OCI-M2 (cell line): ENCODE results near the gene MTHFD1L.
"Not testable (repeated sequence)": the region's sequence is repeated elsewhere in the genome, so short reads cannot be mapped to it uniquely, and the experiment has no call there.

Experiments used
- DNase-seq: peaks from one replicate; lab custom pipeline; 2025; ENCODE audit not compliant: unreplicated experiment; lab: John Stamatoyannopoulos, UW

MTHFD1L gene

GRCh38 chr6:150865406-150866146 lies at the start of gene MTHFD1L:
Gene MTHFD1L, plus strand, starts transcription at chr6:150865702. Its CDS starts 121 bp downstream, at chr6:150865823.
- DNase-seq, result no peak

GRCh38 chr6:150816554-150816953 lies 48.9 kb upstream of the MTHFD1L start:
- not testable (repeated sequence) for DNase-seq

- no peak for DNase-seq
Measured at GRCh38 chr6:150822932-150823331, 42.6 kb upstream of the MTHFD1L start.

- no peak for DNase-seq
Measured at GRCh38 chr6:150826788-150827187, 38.7 kb upstream of the MTHFD1L start.

GRCh38 chr6:150828107-150828506 lies 37.4 kb upstream of the MTHFD1L start:
- DNase-seq, result not testable (repeated sequence)

GRCh38 chr6:150830439-150831165 lies 34.9 kb upstream of the MTHFD1L start:
- no peak for DNase-seq

GRCh38 chr6:150831577-150831976 lies 33.9 kb upstream of the MTHFD1L start:
- no peak for DNase-seq

- no peak for DNase-seq
Measured at GRCh38 chr6:150835620-150836019, 29.9 kb upstream of the MTHFD1L start.

GRCh38 chr6:150840185-150840584 lies 25.3 kb upstream of the MTHFD1L start:
- no peak for DNase-seq

GRCh38 chr6:150841189-150841588 lies 24.3 kb upstream of the MTHFD1L start:
- no peak for DNase-seq

- DNase-seq, result no peak
Measured at GRCh38 chr6:150841697-150842096, 23.8 kb upstream of the MTHFD1L start.

- DNase-seq, result no peak
Measured at GRCh38 chr6:150844371-150844770, 21.1 kb upstream of the MTHFD1L start.

- DNase-seq, result no peak
Measured at GRCh38 chr6:150846641-150847040, 18.9 kb upstream of the MTHFD1L start.

GRCh38 chr6:150848400-150848799 lies 17.1 kb upstream of the MTHFD1L start:
- DNase-seq, result no peak

GRCh38 chr6:150854392-150854791 lies 11.1 kb upstream of the MTHFD1L start:
- not testable (repeated sequence) for DNase-seq

- DNase-seq, result not testable (repeated sequence)
Measured at GRCh38 chr6:150855171-150855570, 10.3 kb upstream of the MTHFD1L start.

GRCh38 chr6:150857062-150857944 lies 8.2 kb upstream of the MTHFD1L start:
- no peak for DNase-seq

GRCh38 chr6:150857945-150858308 lies 7.6 kb upstream of the MTHFD1L start:
- DNase-seq, result no peak

- DNase-seq, result peak; percentile 39
Measured at GRCh38 chr6:150861448-150862168, 3.9 kb upstream of the MTHFD1L start.

GRCh38 chr6:150863213-150863928 lies 2.1 kb upstream of the MTHFD1L start:
- no peak for DNase-seq
